Type B pancreatic cell (in vitro differentiated cells): ENCODE data around the gene KIF19. TPM values are rescaled to one million over a fixed set of nuclear protein-coding genes. Genes with fewer than 3 reads are reported as not detected.

Experiments
- DNase-seq: peaks from one replicate; pipeline ENCODE4 v3.0.0; 2021; ENCODE audit warnings: mixed read lengths; ENCODE audit not compliant: unreplicated experiment; ENCODE audit errors: extremely low spot score
- H3K27ac Mint-ChIP-seq: 2 replicates; pipeline ENCODE4 v1.8.0; 2021; ENCODE audit warnings: mild to moderate bottlenecking, mixed read lengths
- H3K27me3 Mint-ChIP-seq: 2 replicates; pipeline ENCODE4 v1.8.0; 2021; ENCODE audit warnings: mixed read lengths
- H3K36me3 Mint-ChIP-seq: 2 replicates; pipeline ENCODE4 v1.8.0; 2021; ENCODE audit warnings: mixed read lengths
- H3K4me1 Mint-ChIP-seq: one replicate; pipeline ENCODE4 v1.8.0; 2021; ENCODE audit warnings: mixed read lengths; ENCODE audit not compliant: unreplicated experiment
- H3K4me3 Mint-ChIP-seq: 2 replicates; pipeline ENCODE4 v1.8.0; 2021; ENCODE audit warnings: mild to moderate bottlenecking, mixed read lengths
- H3K9me3 Mint-ChIP-seq: 2 replicates; pipeline ENCODE4 v1.8.0; 2021; ENCODE audit warnings: mixed read lengths
- CTCF ChIP-seq: fragments of 200-600 bp; sonication (generic); conservative IDR thresholded peaks from 2 replicates; pipeline ENCODE4 v1.5.0; 2021; ENCODE audit warnings: antibody characterized with exemption, mild to moderate bottlenecking
- total RNA-seq: library from RNA; stranded (reverse); gene quantifications from 2 replicates; pipeline ENCODE4 v1.2.1, GENCODE V29; 2021; ENCODE audit warnings: low replicate concordance

Gene KIF19
- total RNA-seq, 1 donor from 2014 or later, result 2.9 TPM

DNA sequence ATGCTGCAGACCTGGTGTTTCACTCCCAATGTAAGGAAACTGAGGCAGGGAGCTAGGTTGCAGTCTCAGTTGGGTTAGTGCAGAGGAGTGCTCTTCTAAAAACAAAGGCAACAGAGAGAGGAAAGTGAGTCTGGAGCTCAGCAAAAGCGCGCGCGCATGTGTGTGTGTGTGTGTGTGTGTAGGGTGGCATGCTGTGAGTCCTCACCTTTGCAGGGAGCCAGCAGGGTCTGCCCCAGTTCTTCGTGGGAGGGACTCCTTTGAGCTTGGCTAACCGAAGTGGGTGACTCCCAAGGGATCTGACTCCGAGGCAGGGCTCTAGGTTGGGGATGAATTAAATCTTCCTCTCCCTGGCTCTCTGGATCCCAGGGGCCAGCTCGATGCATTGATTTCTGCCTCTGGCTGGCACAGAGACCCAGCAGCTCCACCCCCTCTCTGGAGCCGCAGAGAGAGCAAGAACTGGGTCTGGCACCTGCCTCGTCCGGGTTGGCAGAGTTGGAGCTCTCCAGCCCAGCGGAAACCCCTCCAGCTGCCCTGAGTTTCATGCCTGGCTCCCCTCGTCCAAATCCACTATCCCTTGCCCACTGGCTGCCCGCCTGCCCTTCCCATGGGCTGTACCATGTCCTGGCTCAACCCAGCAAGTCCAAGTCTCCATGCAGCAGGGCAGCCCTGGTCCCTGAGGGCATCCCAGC, 36.9 kb downstream of the KIF19 start:
- TF ChIP-seq CTCF, result no peak
- H3K27me3 Mint-ChIP-seq, result peaks cover 23% of the 10 kb centered on the region
- H3K4me1 Mint-ChIP-seq, result peaks cover 4% of the 10 kb centered on the region
- no peak for DNase-seq
- peak overlapping the region; percentile 25 for H3K4me3 Mint-ChIP-seq
- no peak overlapping the region for H3K27ac Mint-ChIP-seq
- no peaks in the 10 kb centered on the region for H3K36me3 Mint-ChIP-seq
- H3K9me3 Mint-ChIP-seq, result no peaks in the 10 kb centered on the region

GRCh38 chr17:74367206-74367605, 41.2 kb downstream of the KIF19 start, which contains the start of gene GPR142:
GPR142 (plus strand) TSS chr17:74367506; CDS start chr17:74369541, 2,035 bp downstream.
- no peaks in the 10 kb centered on the region for H3K4me1 Mint-ChIP-seq
- peaks cover 8% of the 10 kb centered on the region for H3K27me3 Mint-ChIP-seq
- H3K4me3 Mint-ChIP-seq, result no peak within 1 kb of the TSS
- H3K9me3 Mint-ChIP-seq, result no peaks in the 10 kb centered on the region
- H3K36me3 Mint-ChIP-seq, result no peaks in the 10 kb centered on the region
- H3K27ac Mint-ChIP-seq, result no peak within 1 kb of the TSS
- no peak for DNase-seq
- no peak for TF ChIP-seq CTCF

DNA sequence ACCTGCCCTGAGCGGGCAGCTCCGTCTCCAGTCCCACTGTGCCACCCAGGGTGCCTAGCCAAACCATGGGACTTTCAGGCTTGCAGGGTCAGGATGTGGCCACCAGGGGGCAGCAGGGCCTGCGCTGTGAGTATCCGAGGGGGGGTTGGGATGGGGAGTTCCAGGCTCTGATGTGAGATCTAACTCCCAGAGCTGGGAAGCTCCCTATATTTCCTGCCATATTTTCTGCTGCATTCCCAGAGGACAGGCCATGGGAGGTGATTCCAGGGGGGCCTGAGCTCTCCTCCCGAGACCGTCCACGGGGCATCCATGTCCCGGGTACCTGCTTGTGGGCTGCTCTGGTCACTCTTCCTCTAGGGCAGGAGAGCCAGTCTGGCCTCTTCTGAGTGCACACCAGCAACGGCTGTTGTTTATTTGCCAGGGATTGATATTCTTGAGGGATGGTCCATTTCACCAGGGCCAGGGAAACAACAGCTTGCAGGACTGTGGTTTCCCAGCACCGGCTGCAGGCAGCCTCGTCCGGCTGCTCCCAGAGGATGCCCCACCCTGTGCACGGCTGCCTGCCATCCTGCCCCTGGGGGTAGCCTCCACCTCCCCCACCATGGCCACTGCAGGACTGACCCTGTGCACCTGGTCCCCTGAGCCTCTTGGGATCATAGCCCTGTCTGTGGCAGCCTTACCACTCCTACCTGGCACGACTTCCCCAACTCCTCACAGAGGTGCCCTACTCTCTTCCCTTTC, 42.5 kb downstream of the KIF19 start:
- H3K27ac Mint-ChIP-seq, result peak overlapping the region; percentile 39
- no peaks in the 10 kb centered on the region for H3K4me1 Mint-ChIP-seq
- H3K9me3 Mint-ChIP-seq, result no peaks in the 10 kb centered on the region
- H3K36me3 Mint-ChIP-seq, result no peaks in the 10 kb centered on the region
- H3K4me3 Mint-ChIP-seq, result peak overlapping the region; percentile 52
- peak; percentile 96 for TF ChIP-seq CTCF
- DNase-seq, result no peak
- H3K27me3 Mint-ChIP-seq, result peaks cover 4% of the 10 kb centered on the region

DNA sequence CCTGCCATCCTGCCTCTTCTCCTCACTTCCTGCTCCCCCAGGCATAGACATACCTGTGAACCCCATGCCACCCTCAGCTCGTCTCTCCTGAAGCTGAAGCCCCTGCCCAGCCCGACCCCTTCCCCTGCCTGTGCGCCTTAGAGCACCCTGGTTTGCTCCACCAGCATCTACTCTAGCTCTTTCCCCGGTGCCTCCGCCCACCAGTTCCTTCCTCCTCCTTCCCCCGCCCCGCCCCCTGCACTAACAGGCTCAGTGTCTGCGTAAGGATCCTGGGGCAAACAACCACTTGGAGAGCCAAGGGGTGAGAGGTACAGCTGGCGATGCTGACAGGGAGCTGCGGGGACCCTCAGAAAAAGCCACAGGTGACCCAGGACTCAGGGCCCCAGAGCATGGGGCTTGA, 43.2 kb downstream of the KIF19 start:
- H3K27ac Mint-ChIP-seq, result peak overlapping the region; percentile 39
- H3K9me3 Mint-ChIP-seq, result no peaks in the 10 kb centered on the region
- peaks cover 2% of the 10 kb centered on the region for H3K27me3 Mint-ChIP-seq
- H3K4me1 Mint-ChIP-seq, result no peaks in the 10 kb centered on the region
- H3K36me3 Mint-ChIP-seq, result no peaks in the 10 kb centered on the region
- no peak for TF ChIP-seq CTCF
- peak overlapping the region; percentile 45 for H3K4me3 Mint-ChIP-seq
- DNase-seq, result no peak

DNA sequence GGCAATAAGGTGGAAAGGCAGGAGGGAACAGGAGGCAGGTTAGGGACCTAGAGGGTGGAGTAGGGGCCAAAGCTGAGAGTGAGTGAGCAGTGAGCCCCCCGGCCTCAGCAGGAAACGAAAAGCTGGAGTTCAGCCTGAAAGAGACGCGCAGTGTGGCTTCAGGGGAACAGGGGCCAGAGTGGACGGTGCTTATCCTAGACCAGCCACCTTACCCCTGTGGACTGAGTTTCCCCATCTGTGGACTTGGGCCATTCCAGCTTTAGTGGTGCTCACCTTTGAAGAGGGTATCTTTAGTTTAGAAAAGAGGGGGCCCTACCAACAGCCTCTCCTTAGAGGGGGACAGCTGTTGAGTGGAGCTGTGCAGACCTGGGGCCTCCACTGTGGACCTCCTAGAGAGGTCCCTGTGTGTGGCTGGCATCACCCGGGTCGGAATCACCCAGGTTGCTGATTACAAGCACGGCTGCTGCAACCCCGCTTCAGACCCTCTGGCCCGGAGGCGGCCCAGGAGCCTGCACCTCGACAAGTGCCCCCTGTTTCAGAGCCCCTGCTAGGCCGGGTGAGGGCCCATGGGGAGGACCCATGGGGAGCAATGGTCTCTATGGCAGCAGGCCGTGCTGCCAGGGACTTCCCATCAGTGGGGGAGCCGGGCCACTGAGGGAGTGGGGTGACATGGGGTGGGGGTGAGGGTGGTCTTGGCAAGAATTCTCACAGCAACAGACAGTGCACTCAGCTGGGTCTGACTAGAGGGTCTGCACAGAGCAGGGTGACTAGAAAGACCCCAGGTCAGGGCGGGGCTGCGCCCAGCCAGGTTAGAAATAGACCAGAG, 43.9 kb downstream of the KIF19 start:
- Mint-ChIP-seq H3K4me3 (peak overlapping the region; percentile 45), H3K27ac (peak overlapping the region; percentile 39), H3K36me3 (no peaks in the 10 kb centered on the region), H3K4me1 (no peaks in the 10 kb centered on the region), H3K27me3 (peaks cover 2% of the 10 kb centered on the region), H3K9me3 (no peaks in the 10 kb centered on the region)
- no peak for DNase-seq
- no peak for TF ChIP-seq CTCF
